ENCODE results near the gene NFXL1. TPM values are rescaled to one million over a fixed set of nuclear protein-coding genes. Genes with fewer than 3 reads are reported as not detected.

NFXL1 gene
- total and polyA plus RNA-seq, 10 of the 15 experiments (the other 5 are each of a cell fraction or from before 2014, with no cell fraction given): 8.1 to 16.5 (median 13.1) TPM

DNA sequence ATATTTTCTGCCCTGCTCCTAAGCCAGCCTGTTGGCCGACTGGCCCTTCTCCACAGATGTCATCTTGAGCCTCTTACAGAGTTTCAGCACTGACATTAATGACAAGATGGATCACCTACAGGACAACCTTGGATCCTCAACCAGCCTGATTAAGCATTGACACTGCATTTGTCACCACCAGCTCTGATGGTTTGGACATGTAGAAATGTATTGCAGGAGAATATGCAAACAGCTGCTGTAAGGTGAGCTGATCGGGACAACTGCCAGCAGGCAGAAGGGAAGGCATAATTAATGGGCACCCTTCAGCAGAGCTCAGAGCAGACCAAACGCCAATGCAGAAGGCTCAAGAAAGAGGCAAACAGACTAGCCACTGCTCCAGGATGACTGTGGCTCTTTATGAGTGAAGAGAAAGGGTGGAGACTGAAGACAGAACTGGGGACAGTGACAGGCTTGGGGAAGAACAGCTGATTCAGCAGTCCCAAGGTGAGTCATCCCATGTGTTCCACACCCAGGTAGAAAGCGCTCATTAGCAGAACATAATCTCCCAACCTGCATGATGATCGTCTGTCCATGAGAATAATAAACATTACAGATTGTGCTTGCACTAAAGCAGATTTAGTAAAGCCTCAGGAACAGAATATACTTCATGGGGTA is 83.2 kb downstream of the NFXL1 start (continued):
- TF ChIP-seq GABPA (IDR thresholded peaks at IDR 0.05; ENCODE audit: low read depth): no peak
- no peak for TF ChIP-seq SUZ12 (IDR thresholded peaks at IDR 0.05; ENCODE audit: unreplicated experiment)
- TF ChIP-seq EGR1 (IDR thresholded peaks at IDR 0.05; ENCODE audit: borderline replicate concordance in 1 of 2, low read depth in 2 of 2, low read length in 2 of 2): no peak
- TF ChIP-seq ZBTB33 (IDR thresholded peaks at IDR 0.05): no peak
- no peak for TF ChIP-seq ZBED1 (IDR thresholded peaks at IDR 0.05; ENCODE audit: borderline replicate concordance)
- TF ChIP-seq, protein P1, sequence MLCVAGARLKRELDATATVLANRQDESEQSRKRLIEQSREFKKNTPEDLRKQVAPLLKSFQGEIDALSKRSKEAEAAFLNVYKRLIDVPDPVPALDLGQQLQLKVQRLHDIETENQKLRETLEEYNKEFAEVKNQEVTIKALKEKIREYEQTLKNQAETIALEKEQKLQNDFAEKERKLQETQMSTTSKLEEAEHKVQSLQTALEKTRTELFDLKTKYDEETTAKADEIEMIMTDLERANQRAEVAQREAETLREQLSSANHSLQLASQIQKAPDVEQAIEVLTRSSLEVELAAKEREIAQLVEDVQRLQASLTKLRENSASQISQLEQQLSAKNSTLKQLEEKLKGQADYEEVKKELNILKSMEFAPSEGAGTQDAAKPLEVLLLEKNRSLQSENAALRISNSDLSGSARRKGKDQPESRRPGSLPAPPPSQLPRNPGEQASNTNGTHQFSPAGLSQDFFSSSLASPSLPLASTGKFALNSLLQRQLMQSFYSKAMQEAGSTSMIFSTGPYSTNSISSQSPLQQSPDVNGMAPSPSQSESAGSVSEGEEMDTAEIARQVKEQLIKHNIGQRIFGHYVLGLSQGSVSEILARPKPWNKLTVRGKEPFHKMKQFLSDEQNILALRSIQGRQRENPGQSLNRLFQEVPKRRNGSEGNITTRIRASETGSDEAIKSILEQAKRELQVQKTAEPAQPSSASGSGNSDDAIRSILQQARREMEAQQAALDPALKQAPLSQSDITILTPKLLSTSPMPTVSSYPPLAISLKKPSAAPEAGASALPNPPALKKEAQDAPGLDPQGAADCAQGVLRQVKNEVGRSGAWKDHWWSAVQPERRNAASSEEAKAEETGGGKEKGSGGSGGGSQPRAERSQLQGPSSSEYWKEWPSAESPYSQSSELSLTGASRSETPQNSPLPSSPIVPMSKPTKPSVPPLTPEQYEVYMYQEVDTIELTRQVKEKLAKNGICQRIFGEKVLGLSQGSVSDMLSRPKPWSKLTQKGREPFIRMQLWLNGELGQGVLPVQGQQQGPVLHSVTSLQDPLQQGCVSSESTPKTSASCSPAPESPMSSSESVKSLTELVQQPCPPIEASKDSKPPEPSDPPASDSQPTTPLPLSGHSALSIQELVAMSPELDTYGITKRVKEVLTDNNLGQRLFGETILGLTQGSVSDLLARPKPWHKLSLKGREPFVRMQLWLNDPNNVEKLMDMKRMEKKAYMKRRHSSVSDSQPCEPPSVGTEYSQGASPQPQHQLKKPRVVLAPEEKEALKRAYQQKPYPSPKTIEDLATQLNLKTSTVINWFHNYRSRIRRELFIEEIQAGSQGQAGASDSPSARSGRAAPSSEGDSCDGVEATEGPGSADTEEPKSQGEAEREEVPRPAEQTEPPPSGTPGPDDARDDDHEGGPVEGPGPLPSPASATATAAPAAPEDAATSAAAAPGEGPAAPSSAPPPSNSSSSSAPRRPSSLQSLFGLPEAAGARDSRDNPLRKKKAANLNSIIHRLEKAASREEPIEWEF (IDR thresholded peaks at IDR 0.05; ENCODE audit: insufficient replicate concordance, low read depth, low read length): no peak
